SH-SY5Y (cell line): Measurements from ENCODE around the gene NAA25.

Experiments used
- GATA2 ChIP-seq: IDR thresholded peaks from 2 replicates; pipeline ENCODE4 v1.6.1; 2011; ENCODE audit warnings: mild to moderate bottlenecking, low read depth, low read length
- GATA3 ChIP-seq: IDR thresholded peaks from 2 replicates; pipeline ENCODE4 v1.6.1; 2011; ENCODE audit warnings: low read depth, mild to moderate bottlenecking, low read length, moderate library complexity

Gene NAA25

GRCh38 chr12:112103758-112104503 is 4.7 kb downstream of the NAA25 start:
- no peak for TF ChIP-seq GATA2
- no peak for TF ChIP-seq GATA3

DNA sequence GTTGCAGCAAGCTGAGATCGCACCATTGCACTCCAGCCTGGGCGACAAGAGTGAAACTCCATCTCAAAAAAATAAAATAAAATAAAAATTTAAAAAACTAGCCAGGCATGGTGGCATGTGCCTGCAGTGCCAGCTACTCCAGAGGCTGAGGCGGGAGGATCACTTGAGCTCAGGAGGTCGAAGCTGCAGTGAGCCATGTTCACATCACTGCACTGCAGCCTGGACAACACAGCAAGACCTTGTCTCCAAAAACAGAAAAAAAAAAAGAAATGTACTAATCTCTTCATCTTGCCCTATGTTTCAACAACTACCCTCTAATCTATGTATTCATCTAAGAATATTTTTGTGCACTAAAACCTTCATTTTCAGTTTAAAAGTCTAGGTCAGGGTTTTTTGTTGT is 6.5 kb downstream of the NAA25 start:
- TF ChIP-seq GATA2, result no peak
- no peak for TF ChIP-seq GATA3

DNA sequence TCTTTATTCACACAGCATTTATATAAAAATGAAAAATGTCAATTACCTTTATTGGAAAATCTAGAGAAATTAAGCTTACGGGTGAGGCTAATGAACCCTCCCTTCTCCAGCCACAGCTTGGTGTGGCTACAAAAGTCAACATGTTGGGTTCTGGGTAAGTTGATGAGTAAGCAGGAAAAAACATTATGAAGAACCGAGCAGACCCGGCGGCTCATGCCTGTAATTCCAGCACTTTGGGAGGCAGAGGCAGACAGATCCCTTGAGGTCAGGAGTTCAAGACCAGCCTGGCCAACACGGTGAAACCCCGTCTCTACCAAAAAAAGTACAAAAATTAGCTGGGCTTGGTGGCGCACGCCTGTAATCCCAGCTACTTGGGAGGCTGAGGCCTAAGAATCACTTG is 10.9 kb downstream of the NAA25 start:
- TF ChIP-seq GATA2 (no peak), GATA3 (no peak)

DNA sequence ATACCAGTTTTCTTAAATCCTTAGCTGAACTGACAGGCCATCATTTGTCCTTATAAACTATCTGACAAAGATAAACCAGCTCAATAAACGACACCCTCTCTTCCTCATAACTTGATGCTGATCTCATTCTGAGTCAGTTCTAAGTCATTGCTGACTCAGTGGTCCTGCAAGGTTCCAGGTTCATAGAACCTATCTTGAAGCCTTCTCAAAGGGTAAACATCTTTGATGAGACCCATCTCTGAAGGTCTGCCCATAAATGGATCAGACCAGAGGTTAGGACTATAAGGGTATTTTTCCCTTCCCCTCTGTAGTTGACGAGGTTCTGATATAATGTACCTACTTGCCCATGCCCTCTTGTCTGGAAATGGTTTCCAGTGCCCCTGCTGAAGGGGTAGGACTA is 11.9 kb downstream of the NAA25 start:
- TF ChIP-seq GATA2 (no peak), GATA3 (no peak)

- no peak for TF ChIP-seq GATA3
- TF ChIP-seq GATA2, result no peak
Observed at GRCh38 chr12:112096070-112096469, 12.5 kb downstream of the NAA25 start.

GRCh38 chr12:112091563-112091962 is 17.0 kb downstream of the NAA25 start:
- no peak for TF ChIP-seq GATA3
- no peak for TF ChIP-seq GATA2

DNA sequence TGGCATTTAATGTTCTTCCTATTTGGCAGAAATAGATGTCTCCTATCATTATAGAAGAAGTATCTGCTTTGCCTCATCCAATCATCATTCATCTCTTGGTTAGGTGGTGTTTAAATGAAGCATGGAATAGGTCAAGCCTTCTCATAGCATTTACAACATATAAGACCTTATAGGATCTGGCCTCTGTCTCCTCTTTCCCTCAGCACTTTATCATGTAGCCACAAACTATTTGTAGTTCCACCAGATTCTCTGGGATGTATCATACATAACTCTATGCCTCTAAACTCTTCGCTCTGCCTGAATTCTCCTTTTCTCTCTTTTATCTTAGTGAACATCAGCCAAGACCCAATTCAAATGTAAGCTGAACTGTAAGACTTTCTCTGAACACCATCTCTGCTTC is 20.7 kb downstream of the NAA25 start:
- no peak for TF ChIP-seq GATA2
- no peak for TF ChIP-seq GATA3

GRCh38 chr12:112087055-112087850 is 21.3 kb downstream of the NAA25 start:
- TF ChIP-seq GATA2 (no peak), GATA3 (no peak)

- no peak for TF ChIP-seq GATA3
Observed at GRCh38 chr12:112066566-112066965, 42.0 kb downstream of the NAA25 start.

GRCh38 chr12:112063273-112063672 is 45.3 kb downstream of the NAA25 start:
- no peak for TF ChIP-seq GATA2
- TF ChIP-seq GATA3, result no peak

GRCh38 chr12:112061137-112061536 is 47.4 kb downstream of the NAA25 start:
- TF ChIP-seq GATA2, result no peak
- no peak for TF ChIP-seq GATA3

- TF ChIP-seq GATA2 (no peak), GATA3 (no peak)
Observed at GRCh38 chr12:112049351-112049750, 59.2 kb downstream of the NAA25 start.

- TF ChIP-seq GATA3 (no peak), GATA2 (no peak)
Observed at GRCh38 chr12:112046003-112046402, 62.6 kb downstream of the NAA25 start.

GRCh38 chr12:112035219-112035785 is 73.3 kb downstream of the NAA25 start:
- TF ChIP-seq GATA3 (no peak), GATA2 (no peak)

GRCh38 chr12:112032292-112032691 is 76.3 kb downstream of the NAA25 start:
- TF ChIP-seq GATA3, result no peak
- no peak for TF ChIP-seq GATA2
